Subcutaneous preadipocyte (primary cell): ENCODE measurements around the gene HOXA9. TPM values are rescaled to one million over a fixed set of nuclear protein-coding genes. Genes with fewer than 3 reads are reported as not detected.

ENCODE experiments used
- small RNA-seq: library from RNA; depleted of rRNA; stranded (forward); fragments of <200 nt; gene quantifications from one replicate; pipeline ENCODE3, GENCODE V24; 2012
- total RNA-seq: library from RNA; depleted of rRNA; stranded (reverse); fragments of >200 nt; gene quantifications from 2 replicates; pipeline ENCODE4 v1.2.3, GENCODE V29; 2012

Gene HOXA9
- 8.8 and 15.2 TPM in 2 replicates for total RNA-seq

DNA sequence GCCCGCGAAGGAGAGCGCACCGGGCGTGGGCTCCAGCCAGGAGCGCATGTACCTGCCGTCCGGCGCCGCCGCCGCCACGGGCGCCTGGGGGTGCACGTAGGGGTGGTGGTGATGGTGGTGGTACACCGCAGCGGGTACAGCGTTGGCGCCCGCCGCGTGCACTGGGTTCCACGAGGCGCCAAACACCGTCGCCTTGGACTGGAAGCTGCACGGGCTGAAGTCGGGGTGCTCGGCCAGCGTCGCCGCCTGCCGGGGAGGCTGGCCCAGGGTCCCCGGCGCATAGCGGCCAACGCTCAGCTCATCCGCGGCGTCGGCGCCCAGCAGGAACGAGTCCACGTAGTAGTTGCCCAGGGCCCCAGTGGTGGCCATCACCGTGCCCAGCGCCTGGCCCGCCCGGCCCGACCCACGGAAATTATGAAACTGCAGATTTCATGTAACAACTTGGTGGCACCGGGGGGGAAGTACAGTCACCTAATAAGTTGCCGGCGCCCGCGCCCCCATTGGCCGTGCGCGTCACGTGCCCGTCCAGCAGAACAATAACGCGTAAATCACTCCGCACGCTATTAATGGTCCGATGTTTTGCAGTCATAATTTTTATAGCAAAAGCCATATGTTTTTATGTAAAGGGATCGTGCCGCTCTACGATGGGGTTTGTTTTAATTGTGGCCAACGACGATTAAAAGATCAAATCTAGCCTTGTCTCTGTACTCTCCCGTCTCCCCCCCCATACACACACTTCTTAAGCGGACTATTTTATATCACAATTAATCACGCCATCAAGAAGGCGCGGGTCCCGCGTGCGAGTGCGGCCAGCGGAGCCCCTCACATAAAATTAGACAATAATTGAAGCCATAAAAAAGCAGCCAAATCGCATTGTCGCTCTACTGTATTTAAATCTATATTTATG, at the start of gene HOXA9:
Gene HOXA9 (minus strand): TSS at position 449 of the 907 bp plus-strand sequence. CDS start 80 bp downstream, at position 369.

DNA sequence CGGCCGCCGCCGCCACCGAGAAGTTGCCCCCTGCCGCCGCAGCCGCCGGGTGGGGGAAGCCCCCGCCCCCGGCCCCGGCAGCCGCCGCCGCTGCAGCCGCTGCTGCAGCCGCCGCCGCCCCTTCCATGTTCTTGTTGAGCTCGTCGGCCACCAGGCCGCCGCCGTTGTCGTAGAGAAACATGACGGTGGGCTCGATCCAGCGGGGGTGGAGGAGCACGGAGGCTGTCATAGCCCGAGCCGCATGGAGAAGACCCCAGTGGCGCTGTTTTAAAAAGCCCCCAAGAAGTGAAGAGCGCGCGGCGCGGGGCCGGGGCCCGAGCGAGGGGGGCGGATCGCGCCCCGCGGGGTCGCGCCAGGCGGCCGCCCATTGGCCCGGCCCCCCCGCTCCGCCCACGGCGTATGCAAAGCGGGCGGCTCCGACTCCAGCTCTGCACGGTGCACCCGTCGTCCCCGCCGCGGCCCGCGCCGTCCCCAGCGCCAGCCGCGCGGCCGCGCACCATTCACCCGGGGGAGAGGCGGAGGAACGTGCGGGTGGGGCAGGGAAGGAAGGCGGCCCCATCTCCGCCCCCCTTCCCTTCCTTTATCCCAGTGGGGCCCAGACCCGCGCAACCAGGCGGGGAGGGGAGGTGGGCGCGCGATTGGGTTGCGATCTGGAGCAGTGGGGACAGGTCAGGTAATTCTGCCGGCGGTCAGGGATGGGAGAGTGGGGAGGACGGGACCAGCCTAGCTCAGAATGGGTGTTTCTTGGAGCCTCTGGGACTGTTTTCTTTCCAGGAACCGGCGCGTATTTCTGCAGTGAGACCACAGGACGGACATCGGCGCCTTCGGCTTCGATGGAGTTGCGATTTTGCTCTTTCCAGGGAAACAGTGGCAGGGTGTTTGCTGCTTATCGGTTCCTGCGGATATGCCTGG, 34.8 kb upstream of the HOXA9 start, which contains the start of gene HOXA13:
Gene HOXA13 (minus strand): TSS at position 243 of the 912 bp plus-strand sequence. CDS start 14 bp downstream, at position 229.

DNA sequence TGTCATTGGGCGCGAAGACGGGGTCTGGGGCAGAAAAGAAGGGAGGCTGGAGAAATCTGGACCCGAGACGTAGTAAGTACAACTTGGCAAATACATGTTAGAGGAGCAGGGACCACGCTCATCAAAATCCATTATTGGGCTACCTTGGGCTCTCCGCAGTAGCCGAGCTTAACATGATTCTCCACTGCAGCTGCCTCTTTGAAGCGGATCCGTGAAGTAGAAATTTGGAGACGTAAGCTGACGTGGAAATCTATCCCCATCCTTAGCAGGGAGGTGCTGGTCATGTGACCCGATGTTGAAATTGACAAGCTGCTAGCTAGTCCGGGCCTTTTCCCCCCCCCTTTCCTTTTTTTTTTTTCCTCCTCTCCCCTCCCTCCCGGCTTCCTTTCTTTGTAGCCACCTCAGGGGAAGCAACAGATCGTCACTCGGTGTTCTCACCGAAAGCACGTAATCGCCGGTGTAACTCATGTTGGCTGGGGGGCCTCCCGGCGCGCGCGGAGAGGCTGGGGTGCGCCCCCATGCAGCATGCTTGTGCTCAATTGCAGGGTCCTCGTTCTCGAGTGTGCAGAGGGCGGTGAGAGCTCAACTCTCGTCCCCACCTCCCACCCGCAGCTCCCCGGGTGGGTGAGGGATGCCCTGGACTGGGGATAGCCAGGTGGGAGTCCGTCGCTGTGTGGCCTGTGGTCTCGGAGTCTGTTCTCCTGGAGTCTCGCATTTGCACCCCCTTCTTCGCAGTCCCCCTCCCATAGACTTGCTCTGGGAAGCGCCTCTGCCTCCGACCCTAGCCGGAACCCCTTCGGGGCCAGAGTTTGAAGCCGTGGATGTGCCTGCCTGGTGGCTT, 19.9 kb upstream of the HOXA9 start, which contains the start of gene HOXA11:
Gene HOXA11 (minus strand): TSS at position 220 of the 841 bp plus-strand sequence. CDS start 88 bp downstream, at position 132.

DNA sequence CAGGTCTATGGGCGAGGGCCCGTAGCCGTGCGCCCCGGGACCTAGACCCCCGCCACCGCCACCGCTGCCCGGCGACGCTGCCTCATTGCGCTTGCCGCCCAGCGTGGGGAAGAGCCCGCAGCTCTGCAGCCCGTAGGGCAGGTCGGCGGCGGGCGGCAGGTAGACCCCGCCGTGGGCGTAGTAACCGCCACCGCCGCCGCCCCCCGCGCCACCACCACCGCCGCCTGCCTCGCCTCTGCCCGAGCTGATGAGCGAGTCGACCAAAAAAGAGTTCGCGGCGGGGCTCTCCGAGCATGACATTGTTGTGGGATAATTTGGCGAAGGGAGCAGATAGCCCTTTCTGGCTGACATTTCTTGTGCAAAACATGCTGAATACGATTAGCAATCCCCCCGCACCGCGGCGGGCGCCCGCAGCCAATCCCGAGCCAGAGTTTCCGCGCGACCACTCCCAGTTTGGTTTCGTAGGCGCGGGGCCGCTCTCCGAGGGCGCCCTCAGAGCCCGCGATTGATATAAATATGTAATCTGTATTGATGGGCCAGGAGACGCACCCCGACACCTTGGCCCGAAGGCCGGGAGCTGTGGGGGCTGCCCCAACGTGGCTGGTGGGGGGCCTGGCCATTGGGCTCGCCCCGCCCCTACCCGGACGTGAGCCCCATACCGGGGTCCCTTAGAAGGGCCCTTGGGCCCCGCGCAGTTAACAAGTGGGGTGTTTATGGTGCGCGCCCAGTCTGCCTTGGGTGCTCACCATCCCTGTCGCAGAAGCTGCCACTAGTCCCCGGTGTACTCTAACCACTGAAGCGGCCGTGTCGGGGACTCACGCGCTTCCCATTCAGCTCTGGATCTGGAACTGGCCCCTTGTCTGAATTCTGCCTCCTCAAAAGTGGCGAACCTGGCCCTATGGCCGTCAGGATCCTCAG, 8.9 kb upstream of the HOXA9 start, which contains the start of gene HOXA10:
Gene HOXA10 (minus strand): TSS at position 365 of the 918 bp plus-strand sequence. CDS start 14 bp downstream, at position 351.

DNA sequence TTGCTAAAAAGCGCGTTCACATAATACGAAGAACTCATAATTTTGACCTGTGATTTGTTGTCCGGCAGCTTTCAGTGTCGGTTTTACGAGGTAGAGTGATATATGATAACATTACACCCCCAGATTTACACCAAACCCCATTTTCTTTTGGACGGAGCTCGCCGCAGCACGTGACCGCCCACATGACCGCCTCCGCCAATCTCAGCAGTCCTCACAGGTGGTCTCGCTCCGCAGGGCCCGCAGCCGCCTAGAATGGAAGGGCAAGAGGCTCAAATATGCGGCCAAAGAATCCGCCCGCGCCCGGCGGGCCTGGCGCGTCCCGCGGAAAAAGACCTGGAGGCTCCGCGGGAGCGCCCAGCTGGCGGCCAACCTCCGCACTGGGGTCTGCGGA, 8.8 kb downstream of the HOXA9 start, which contains the start of gene HOXA7:
Gene HOXA7 (minus strand): TSS at position 168 of the 391 bp plus-strand sequence. CDS start 130 bp downstream, at position 38.

DNA sequence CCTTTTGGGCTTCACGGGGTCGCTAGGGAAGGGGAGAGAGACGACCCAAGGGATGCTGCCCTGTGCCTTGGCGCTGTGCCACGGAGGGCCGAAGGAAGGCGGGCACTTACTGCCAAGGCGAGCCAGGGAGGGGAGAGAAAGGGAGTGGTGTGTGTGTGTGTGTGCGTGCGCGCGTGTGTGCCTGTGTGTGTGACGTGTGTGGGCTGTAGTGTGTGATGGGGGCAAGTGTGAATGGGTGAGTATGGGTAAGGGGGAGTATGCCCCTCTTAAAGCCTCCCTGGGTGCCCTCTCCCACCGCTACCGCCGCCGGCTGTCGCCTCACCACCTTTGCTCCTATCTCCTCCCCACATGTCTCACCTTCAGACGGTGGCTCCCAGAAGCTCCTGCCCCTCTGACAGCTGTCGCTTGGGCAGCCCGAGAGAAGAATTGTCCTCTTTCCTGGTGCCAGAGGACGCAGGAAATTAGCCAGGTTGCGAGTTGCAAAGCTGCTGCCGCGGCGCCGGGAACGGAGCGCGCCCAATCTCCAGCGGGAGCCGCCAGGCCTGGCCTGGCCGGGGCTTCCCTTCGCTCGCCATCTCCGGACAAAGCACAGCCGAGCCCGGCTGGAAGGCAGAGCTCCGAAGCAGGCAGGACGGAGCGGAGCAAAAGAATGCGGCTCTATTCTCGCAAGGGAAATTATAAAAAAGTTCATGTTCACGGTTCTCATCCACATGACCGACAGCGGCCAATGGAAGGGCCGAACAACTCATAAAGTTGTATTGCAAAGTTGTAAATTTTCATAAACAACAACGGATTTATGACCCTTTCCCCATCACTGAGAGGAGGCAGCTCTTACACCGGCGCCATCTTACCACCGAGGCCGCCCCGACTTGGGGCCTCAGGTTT, 13.2 kb downstream of the HOXA9 start, which contains the start of gene HOXA3:
Gene HOXA3 (minus strand): TSS at position 653 of the 885 bp plus-strand sequence. CDS start 41,943 bp downstream, outside the sequence.

DNA sequence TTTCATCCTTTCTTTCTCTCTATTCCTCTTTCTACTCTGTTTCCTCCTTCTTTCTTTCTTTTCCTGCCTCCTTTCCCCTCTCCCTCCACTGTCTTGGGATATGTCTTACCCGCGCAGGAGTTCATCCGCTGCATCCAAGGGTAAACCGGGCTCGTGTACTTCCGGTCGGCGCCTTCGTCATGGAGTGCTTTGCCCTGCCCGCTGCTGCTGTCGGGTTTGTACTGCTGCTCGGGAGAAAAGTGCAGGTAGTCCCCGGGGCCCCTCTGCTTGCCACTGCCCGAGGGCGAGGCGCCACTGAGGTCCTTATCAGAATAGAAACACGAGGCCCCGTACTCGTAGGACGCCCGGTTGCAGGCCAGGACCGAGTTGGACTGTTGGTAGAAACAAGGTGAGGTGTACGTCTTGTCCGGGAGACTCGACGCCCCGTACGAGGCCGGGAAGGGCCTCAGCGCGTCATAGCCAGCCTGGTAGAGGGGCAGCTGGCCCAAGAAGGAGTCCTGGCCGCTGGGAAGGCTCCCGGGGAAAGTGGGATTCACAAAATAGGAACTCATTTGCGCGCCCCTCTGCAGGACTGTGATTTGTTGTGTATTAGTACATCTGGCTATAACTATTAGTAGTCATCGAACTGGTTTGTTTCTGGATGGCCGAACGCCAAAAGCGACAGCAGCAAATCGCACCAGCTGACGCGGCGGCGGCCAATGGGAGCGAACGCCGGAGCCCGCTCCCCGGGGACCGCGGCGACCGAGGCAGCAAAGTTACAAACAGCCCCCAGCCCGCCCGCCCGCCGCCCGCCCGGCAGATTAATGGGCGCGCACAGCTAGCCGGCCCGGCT, 17.9 kb downstream of the HOXA9 start, which contains the start of gene HOXA6:
Gene HOXA6 (minus strand): TSS at position 576 of the 832 bp plus-strand sequence. CDS start 25 bp downstream, at position 551.

DNA sequence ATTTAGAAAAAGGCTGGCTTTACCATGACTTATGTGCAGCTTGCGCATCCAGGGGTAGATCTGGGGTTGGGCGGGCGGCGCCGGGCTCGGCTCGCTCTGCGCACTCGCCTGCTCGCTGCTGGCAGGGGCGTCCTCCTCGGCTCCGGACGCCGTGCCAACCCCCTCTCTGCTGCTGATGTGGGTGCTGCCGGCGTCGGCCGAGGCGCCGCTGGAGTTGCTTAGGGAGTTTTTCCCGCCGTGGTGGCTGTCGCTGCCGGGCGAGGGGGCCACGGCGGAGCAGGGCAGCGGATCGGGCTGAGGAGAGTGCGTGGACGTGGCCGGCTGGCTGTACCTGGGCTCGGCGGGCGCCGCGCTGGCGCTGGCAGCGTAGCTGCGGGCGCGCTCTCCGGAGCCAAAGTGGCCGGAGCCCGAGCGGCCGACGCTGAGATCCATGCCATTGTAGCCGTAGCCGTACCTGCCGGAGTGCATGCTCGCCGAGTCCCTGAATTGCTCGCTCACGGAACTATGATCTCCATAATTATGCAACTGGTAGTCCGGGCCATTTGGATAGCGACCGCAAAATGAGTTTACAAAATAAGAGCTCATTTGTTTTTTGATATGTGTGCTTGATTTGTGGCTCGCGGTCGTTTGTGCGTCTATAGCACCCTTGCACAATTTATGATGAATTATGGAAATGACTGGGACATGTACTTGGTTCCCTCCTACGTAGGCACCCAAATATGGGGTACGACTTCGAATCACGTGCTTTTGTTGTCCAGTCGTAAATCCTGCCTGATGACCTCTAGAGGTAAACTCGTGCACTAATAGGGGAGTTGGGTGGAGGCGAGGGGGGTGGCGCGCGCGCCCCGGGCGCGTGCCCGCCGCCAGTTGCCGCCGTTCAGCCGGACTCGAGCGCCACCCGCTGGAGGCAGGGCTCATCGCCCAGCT, 22.1 kb downstream of the HOXA9 start, which contains the start of gene HOXA5:
Gene HOXA5 (minus strand): TSS at position 659 of the 927 bp plus-strand sequence. CDS start 74 bp downstream, at position 585.

DNA sequence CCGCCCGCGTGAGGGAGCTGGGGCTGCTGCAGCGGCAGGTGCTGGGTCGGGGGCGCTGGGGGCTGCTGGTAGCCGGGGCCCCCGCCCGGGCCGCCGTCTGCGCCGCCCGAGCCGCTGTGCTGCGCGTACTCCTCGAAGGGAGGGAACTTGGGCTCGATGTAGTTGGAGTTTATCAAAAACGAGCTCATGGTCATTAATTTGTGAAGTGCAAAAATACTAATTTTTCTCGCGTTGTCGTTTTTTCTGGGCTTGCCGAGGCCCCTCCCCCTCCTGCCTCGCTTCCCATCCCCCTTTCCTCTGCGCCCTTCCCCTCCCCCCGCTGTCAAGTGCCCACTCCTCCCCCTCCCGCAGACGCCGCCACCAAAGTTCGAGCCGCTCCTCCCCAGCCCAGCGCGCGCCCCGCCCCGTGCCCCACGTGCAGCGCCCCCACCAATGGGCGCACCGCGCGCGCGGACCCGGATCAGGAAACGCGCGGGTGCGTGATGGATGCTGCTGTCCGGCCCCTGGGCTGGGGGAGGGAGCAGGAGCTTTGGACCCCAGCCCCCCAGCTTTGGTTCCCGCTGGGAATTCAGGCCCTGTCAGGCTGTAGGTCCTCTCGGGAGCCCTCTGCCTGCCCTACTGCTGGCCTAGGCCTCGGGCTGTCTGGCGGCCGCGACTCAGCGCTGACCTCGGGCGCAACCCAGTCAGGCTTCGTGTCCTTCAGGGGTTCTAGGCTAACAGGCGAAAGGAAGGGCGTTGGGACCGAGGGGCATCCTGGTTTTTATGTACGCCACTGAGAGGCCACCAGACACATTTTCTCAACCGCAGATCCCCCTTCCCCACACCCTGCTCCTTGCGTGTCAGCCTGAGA, 34.6 kb downstream of the HOXA9 start, which contains the start of gene HOXA4:
Gene HOXA4 (minus strand): TSS at position 218 of the 850 bp plus-strand sequence. CDS start 24 bp downstream, at position 194.

Small RNAs within 50 kb of the gene (small RNA-seq; reads per million reads assigned to genes)
- gene AC004080.5: not detected
- not detected for gene RF02140
- gene RF02141: not detected

Other genes starting within 250 kb of the HOXA9 start
- gene HOXA1, start 69.5 kb downstream of the HOXA9 start, total RNA-seq: 0.73 and 1.4 TPM in 2 replicates
- gene HOXA2, start 62.9 kb downstream of the HOXA9 start, total RNA-seq: 0.39 and 0.73 TPM in 2 replicates
- 1.4 and 1.5 TPM in 2 replicates for gene HOXA4, start 34.8 kb downstream of the HOXA9 start, total RNA-seq
- 6.5 and 9.9 TPM in 2 replicates for gene HOXA5, start 21.9 kb downstream of the HOXA9 start, total RNA-seq
- 7.8 and 8.8 TPM in 2 replicates for gene HOXA6, start 17.8 kb downstream of the HOXA9 start, total RNA-seq
- gene HOXA3, start 13.0 kb downstream of the HOXA9 start, total RNA-seq: 3.7 and 6.1 TPM in 2 replicates
- gene HOXA7, start 8.9 kb downstream of the HOXA9 start, total RNA-seq: 2.2 and 2.7 TPM in 2 replicates
- gene HOXA10, start 8.8 kb upstream of the HOXA9 start, total RNA-seq: 9.9 and 11.3 TPM in 2 replicates
- gene HOXA11, start 19.7 kb upstream of the HOXA9 start, total RNA-seq: 4.8 and 5.3 TPM in 2 replicates
- 0.20 and 0.37 TPM in 2 replicates for gene HOXA13, start 34.6 kb upstream of the HOXA9 start, total RNA-seq
- not detected in 2 replicates for gene EVX1, start 77.3 kb upstream of the HOXA9 start, total RNA-seq